ENCODE data around the gene POLR2C.

POLR2C gene

DNA sequence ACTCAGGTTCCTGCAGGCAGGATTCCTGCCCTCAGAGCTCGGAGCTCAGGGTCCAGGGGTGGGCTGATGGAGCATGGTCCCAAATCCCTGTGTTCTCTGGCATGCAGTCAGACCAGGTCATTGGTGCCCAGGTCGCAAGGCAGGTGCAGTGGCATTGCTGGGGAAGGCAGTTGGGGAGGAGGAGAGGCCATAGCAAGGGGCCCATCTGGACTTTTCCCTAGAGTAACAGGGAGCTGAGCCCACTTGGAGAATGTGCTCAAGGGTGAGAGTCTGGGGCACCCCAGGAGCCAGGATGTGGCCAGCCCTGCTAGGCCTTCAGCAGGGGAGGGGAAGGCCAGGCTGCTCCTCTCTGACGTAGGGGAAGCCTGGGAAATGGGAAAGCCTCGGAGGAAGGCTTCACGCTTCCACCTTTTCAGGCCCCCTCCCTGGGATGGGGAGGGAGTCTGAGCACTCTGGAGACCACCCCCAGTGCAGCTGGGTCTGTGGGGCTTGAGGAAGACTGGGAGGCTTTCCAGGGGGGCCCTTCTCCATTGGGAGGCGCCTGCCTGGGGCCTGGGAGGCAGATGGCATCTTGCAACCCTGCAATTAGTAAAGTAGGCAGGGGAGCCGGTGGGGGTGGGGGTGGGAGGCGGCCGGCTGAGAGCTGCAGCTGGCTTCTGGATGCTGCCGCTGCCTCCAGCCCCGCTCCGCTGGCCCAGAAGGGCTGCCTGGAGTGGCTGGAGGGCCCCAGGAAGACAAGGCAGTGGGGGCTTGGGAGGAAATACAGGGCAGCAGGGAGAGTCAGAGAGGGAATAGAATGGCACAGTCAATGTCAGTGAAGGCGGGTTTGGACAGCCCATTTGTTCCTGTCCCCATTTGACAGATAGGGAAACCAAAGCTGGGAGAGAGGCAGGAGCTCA, 44.9 kb downstream of the POLR2C start:
- no peak for TF ChIP-seq ZFX (IDR thresholded peaks at IDR 0.05)
- no peak for TF ChIP-seq CTCF (conservative IDR thresholded peaks at IDR 0.05)
- no peak overlapping the region for H3K27ac ChIP-seq

GRCh38 chr16:57508035-57508425, 45.6 kb downstream of the POLR2C start:
- no peak overlapping the region for H3K27ac ChIP-seq
- TF ChIP-seq CTCF (conservative IDR thresholded peaks at IDR 0.05) (no peak), ZFX (IDR thresholded peaks at IDR 0.05) (no peak)

DNA sequence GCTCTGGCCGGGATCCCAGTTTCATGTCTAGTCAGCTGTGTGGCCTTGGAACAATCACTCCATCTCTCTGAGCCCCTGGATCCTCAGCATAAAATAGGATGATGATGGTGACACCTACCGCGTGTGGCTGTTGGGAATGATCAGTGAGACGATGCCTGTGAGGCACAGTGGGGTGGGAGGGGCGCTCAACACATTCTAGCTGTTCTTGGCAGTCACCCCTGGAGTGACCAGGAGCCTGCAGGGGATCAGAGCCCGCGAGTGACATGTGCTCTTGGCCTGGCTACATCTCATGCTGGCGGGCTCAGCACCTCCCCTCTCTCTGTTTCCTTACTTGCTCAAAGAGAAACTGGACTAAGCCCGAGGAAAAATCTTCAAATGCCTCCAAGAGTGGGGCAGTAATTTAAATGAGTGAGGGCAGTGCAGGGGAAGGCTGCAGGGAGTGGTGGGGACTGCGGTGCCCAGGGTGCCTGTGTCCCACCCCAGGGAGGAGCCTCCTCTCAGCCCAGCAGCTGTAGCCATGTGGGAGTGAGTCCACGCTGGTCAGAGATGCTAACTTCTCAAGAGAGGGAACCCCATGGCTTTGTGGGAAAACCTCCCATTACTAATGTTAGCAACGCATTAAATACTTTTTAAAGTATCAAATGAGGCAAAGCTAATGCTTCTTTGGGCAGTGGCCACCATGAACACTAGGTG, 46.9 kb downstream of the POLR2C start:
- TF ChIP-seq CTCF (conservative IDR thresholded peaks at IDR 0.05) (no peak), ZFX (IDR thresholded peaks at IDR 0.05) (no peak)

DNA sequence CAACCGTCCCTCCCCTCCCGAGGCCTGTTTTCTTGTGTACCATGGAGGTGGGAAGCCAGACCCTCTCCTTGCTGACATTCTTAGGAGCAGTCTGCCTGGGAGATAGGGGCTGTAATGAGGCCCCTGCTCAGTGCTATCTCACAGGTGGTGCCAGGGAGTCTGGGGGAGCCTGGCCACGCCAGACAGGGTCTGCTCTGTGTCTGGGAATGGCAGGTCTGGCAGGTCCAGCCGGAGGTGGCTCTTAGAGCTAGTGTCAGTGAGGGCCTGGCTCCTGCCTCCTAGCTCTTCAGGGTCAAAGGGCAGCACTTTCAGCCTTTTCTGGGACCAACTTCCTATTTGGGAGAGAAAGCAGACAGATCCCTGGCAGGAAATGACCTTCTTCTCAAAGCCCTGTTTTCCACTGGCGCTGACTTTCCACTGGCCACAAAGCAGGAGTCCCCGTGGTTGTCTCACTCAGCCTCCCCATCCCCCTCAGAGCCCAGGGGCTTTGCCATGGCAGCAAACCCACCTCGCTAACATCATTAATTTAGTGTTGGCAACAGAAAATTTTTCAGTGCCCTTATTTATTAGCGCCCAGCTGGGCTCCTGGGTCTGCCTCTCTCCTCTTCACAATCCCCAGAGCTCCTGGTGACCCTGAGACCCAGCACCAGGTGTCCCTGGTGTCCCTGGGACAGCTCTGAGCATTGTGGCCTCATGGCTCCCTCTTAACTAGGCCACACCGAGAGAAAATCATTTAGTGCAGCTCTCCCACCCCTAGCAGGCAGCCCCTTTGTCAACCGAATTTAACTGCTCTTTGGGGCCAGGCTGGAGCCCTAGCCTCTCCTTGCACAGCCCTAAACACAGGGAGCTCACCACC, 47.8 kb downstream of the POLR2C start:
- H3K27ac ChIP-seq, result no peak overlapping the region

More for the DNA sequence above, 46.9 kb downstream of the POLR2C start:
- H3K27ac ChIP-seq, result no peak overlapping the region

DNA sequence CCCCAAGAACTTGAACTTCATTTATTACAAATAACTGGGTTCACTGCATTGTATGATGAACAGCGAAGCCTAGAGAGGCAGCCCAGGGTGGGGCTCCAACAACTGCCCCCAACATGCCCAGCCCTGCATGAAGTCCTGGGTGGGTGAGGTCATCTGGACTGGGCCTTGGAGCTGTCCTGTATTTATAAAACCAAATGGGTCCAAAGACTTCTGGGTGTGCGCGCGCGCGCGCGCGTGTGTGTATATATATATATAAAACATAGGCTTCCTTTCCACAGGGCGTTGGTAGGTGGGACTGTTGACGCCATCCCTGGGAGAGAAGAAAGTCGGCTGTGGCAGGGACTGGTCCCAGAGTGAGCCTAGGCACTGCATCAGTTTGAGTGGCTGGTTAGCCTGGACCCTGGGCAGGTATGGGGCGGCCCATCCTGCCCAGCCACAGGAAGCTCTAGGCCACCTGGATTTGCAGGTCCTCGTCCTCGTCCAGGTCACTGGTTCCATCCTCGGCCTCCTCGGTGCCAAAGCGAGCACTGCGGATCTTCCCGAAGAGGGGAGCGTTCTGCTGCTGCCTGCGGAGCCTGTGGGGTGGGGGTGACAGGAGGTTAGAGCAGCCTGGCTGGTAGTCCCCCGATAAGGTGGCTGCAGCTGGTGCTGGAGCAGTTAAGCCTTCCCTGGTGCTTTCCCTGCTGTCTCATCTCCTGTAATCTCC, 50.0 kb downstream of the POLR2C start:
- no peak overlapping the region for H3K27ac ChIP-seq
- TF ChIP-seq CTCF (conservative IDR thresholded peaks at IDR 0.05) (no peak), ZFX (IDR thresholded peaks at IDR 0.05) (no peak)

More for the DNA sequence above, 47.8 kb downstream of the POLR2C start:
- no peak for TF ChIP-seq CTCF (conservative IDR thresholded peaks at IDR 0.05)
- TF ChIP-seq ZFX (IDR thresholded peaks at IDR 0.05), result no peak

DNA sequence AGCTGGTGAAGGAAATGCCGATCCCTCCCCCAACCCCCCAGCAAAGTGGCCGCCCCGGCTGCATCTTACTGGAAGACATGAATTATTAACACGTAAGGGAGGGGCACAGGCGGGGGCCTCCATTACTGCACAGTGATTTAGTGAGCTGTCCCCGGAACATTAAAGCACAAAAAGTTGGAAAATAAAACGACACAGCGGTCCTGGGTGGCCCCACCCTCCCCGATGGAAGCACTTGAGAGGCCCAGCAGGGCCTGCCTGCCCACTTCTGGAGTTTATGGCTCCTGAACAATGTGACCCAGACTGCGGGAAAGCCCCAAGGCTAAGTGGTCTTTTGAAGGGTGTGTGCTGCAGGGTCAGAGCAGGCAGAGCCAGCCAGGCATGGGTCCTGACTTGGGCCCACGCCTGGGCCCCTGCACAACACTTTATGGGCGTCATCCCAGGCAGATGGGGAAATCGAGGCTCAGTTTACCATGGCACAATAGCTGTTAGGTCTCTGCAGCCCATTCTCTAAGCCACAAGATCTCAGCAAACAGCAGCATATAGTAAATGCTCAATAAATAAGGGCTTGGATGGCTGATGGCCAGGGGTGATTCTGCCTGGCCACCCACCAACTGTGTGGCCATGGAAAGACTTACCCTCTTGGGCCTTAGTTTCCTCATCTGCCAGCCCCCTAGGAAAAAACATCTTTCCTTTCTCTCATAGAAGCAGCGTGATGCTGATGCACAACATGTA, 51.1 kb downstream of the POLR2C start:
- TF ChIP-seq ZFX (IDR thresholded peaks at IDR 0.05), result no peak
- no peak for TF ChIP-seq CTCF (conservative IDR thresholded peaks at IDR 0.05)
- H3K27ac ChIP-seq, result no peak overlapping the region
